NB4 (cell line): ENCODE data around the gene HS3ST5.

Experiments used
- DNase-seq: peaks from one replicate; pipeline ENCODE4 v3.0.0; 2010; ENCODE audit warnings: low read depth
- H3K4me3 ChIP-seq: one replicate; pipeline ENCODE4 v1.5.1; 2011; ENCODE audit warnings: mild to moderate bottlenecking, low read depth, low read length, moderate library complexity
- CTCF ChIP-seq: IDR thresholded peaks from one replicate; pipeline ENCODE4 v1.5.1; 2012; ENCODE audit warnings: low read depth, low read length
- MAX ChIP-seq: IDR thresholded peaks from 2 replicates; pipeline ENCODE4 v1.6.1; 2011; ENCODE audit warnings: low read depth, low read length
- MYC ChIP-seq: IDR thresholded peaks from 2 replicates; pipeline ENCODE4 v1.6.1; 2011; ENCODE audit warnings: low read depth, low read length
- POLR2A ChIP-seq: IDR thresholded peaks from 2 replicates; pipeline ENCODE4 v1.6.1; 2011; ENCODE audit warnings: mild to moderate bottlenecking; ENCODE audit not compliant: insufficient read length; ENCODE audit errors: extremely low read depth

HS3ST5 gene

GRCh38 chr6:114101255-114101654 lies 241.6 kb downstream of the HS3ST5 start:
- TF ChIP-seq CTCF (no peak), MAX (no peak), MYC (no peak), POLR2A (no peak)
- DNase-seq = no peak
- H3K4me3 ChIP-seq = no peak overlapping the region

GRCh38 chr6:114100215-114100994 lies 242.4 kb downstream of the HS3ST5 start:
- H3K4me3 ChIP-seq = no peak overlapping the region
- TF ChIP-seq CTCF = no peak
- TF ChIP-seq POLR2A = no peak
- TF ChIP-seq MAX = no peak
- no peak for TF ChIP-seq MYC
- DNase-seq = no peak

GRCh38 chr6:114096561-114097172 lies 246.2 kb downstream of the HS3ST5 start:
- DNase-seq = peak; percentile 45
- no peak for TF ChIP-seq MYC
- TF ChIP-seq CTCF = peak; percentile 55
- no peak overlapping the region for H3K4me3 ChIP-seq

- TF ChIP-seq MAX (no peak), CTCF (no peak), POLR2A (no peak), MYC (no peak)
- H3K4me3 ChIP-seq = no peak overlapping the region
- no peak for DNase-seq
These were observed 249.9 kb downstream of the HS3ST5 start for GRCh38 chr6:114092943-114093342.

GRCh38 chr6:114090626-114091025 lies 252.2 kb downstream of the HS3ST5 start:
- no peak for TF ChIP-seq CTCF
- TF ChIP-seq MYC = no peak
- no peak for TF ChIP-seq POLR2A
- TF ChIP-seq MAX = no peak
- DNase-seq = no peak

GRCh38 chr6:114087496-114087895 lies 255.3 kb downstream of the HS3ST5 start:
- no peak for DNase-seq
- H3K4me3 ChIP-seq = no peak overlapping the region
- TF ChIP-seq CTCF (no peak), MAX (no peak), POLR2A (no peak), MYC (no peak)

More at GRCh38 chr6:114090626-114091025, 252.2 kb downstream of the HS3ST5 start:
- H3K4me3 ChIP-seq = no peak overlapping the region
